Neural progenitor cell (in vitro differentiated cells): ENCODE measurements around the gene CD59.

Source experiments
- EZH2 ChIP-seq: fragments of 200-600 bp; sonication (generic); IDR thresholded peaks from 2 replicates; pipeline ENCODE4 v1.6.1; 2017; ENCODE audit warnings: antibody characterized with exemption, mild to moderate bottlenecking, moderate library complexity
- EZH2phosphoT487 ChIP-seq: fragments of 200-600 bp; sonication (generic); IDR thresholded peaks from 2 replicates; pipeline ENCODE4 v1.6.1; 2017; ENCODE audit warnings: antibody characterized with exemption
- TF ChIP-seq, protein P1 (sequence below): fragments of 200-600 bp; sonication (generic); IDR thresholded peaks from 2 replicates; pipeline ENCODE4 v1.5.1; 2017; ENCODE audit warnings: antibody characterized with exemption, mild to moderate bottlenecking

DNA sequence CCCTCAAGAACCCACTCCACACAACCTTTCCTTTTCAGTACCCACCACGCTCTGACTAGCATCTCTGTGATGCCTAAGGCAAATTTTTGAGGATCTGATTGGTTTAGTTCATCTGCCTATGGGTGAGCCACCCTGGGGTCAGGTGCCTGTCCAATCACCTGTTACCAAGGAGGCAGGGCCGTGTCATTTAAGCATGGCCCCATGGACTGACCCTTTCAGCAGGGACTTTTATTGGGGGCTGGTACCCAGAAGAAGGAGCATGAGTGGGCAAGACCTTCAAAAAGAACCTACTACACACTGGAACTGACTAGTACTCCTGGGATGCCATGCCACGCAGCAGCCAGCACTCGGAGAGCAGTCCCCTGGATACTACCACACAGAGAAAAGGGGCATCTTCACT is 64.0 kb downstream of the CD59 start:
- TF ChIP-seq, protein P1, sequence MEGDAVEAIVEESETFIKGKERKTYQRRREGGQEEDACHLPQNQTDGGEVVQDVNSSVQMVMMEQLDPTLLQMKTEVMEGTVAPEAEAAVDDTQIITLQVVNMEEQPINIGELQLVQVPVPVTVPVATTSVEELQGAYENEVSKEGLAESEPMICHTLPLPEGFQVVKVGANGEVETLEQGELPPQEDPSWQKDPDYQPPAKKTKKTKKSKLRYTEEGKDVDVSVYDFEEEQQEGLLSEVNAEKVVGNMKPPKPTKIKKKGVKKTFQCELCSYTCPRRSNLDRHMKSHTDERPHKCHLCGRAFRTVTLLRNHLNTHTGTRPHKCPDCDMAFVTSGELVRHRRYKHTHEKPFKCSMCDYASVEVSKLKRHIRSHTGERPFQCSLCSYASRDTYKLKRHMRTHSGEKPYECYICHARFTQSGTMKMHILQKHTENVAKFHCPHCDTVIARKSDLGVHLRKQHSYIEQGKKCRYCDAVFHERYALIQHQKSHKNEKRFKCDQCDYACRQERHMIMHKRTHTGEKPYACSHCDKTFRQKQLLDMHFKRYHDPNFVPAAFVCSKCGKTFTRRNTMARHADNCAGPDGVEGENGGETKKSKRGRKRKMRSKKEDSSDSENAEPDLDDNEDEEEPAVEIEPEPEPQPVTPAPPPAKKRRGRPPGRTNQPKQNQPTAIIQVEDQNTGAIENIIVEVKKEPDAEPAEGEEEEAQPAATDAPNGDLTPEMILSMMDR = no peak
- TF ChIP-seq EZH2 = no peak
- TF ChIP-seq EZH2phosphoT487 = no peak
